GM12874 (cell line): ENCODE results near the gene MINDY2.

Source experiments
- CTCF ChIP-seq: IDR thresholded peaks from 2 replicates; pipeline ENCODE4 v1.5.1; 2011; ENCODE audit warnings: low read depth, mild to moderate bottlenecking, control low read depth, low read length, moderate library complexity; ENCODE audit not compliant: insufficient read depth

Gene MINDY2

GRCh38 chr15:58770857-58771620 lies at the start of gene MINDY2:
Gene MINDY2, plus strand, starts transcription at chr15:58771302. Its CDS starts 94 bp downstream, at chr15:58771396.
- peak; percentile 52 for TF ChIP-seq CTCF

- no peak for TF ChIP-seq CTCF
Measured at GRCh38 chr15:58724466-58724865, 46.6 kb upstream of the MINDY2 start.

- no peak for TF ChIP-seq CTCF
Measured at GRCh38 chr15:58726867-58727266, 44.2 kb upstream of the MINDY2 start.

- TF ChIP-seq CTCF, result no peak
Measured at GRCh38 chr15:58731756-58732535, 39.2 kb upstream of the MINDY2 start.

GRCh38 chr15:58732625-58733363 lies 38.3 kb upstream of the MINDY2 start:
- no peak for TF ChIP-seq CTCF

- no peak for TF ChIP-seq CTCF
Measured at GRCh38 chr15:58734859-58735258, 36.2 kb upstream of the MINDY2 start.
